Measurements from ENCODE around the gene ATOH8.

DNA sequence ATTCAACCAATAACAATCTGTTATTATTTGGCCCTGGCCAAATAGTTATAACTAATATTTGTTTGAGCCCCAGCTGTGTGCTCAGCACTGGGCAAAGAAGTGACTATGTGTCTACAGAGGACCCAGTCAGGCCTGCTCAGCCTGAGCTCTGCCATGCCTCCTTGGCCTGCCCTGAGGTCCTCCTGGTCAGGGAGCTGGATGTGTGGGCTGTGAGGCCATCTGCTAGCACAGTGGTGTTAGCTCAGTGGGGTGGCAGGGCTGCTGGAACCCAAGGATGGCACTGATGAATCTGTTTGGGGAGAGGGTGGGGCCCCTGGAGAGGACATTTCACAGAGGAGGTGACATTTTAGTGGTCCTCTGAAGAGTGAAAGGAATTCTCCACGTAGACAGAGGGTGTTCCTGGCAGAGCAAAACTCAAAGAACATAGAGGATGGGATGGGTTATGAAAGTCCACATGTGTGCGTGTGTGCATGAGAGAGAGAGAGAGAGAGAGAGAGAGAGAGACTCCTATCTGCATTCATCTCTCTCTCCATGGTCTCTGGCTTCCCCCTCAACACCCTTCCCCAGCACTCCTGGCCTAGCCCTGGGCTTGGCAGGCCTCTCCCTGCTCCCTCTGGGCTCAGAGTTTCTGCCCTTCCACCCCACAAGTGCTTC is 21.2 kb upstream of the ATOH8 start:
- TF ChIP-seq POLR2AphosphoS5 (IDR thresholded peaks at IDR 0.05) (no peak), EP300 (IDR thresholded peaks at IDR 0.05) (no peak), POLR2A (IDR thresholded peaks at IDR 0.05) (no peak)
- TF ChIP-seq, protein P1, sequence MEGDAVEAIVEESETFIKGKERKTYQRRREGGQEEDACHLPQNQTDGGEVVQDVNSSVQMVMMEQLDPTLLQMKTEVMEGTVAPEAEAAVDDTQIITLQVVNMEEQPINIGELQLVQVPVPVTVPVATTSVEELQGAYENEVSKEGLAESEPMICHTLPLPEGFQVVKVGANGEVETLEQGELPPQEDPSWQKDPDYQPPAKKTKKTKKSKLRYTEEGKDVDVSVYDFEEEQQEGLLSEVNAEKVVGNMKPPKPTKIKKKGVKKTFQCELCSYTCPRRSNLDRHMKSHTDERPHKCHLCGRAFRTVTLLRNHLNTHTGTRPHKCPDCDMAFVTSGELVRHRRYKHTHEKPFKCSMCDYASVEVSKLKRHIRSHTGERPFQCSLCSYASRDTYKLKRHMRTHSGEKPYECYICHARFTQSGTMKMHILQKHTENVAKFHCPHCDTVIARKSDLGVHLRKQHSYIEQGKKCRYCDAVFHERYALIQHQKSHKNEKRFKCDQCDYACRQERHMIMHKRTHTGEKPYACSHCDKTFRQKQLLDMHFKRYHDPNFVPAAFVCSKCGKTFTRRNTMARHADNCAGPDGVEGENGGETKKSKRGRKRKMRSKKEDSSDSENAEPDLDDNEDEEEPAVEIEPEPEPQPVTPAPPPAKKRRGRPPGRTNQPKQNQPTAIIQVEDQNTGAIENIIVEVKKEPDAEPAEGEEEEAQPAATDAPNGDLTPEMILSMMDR (IDR thresholded peaks at IDR 0.05) = no peak
